ENCODE measurements around the gene KCNJ6.
"Not testable (repeated sequence)": the region's sequence is repeated elsewhere in the genome, so short reads cannot be mapped to it uniquely, and the experiment has no call there.

The KCNJ6 gene

DNA sequence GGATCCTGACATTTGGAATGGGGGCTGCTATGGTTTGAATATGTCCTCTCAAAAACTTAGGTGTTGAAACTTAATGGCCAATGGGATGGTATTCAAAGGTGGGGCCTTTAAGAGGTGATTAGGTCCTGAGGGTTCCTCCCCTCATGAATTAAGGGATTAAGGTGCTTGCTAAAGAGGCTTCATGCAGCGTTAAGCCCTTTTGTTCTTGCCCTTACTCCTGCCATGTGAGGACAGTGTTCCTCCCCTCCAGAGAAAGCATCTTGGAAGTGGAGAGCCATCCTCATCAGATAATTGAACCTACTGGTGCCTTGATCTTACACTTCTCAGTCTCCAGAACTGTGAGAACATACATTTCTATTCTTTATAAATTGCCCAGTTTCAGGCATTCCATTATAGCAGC, 146.6 kb downstream of the KCNJ6 start:
- no peak for DNase-seq (ENCODE audit: low read depth)

DNA sequence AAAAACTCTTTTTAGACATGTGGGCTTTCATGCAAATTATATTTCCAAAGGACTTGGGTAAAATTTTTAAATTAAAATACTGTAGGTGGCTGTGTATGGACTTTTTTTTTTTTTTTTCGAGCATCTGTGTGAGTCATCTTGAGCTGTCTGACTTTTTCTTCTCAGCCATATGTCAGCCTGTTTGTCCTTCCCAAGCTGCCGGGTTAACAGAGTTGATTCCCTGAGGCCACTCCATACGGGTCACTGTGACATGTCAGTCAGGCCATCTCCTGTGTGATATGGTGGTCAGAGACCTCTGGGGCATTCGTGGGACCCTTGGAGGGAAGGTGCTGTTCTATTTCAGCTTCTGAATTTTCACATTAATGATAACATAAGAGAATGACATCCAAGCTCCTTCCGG, 148.3 kb downstream of the KCNJ6 start:
- DNase-seq (ENCODE audit: low read depth) = no peak

DNA sequence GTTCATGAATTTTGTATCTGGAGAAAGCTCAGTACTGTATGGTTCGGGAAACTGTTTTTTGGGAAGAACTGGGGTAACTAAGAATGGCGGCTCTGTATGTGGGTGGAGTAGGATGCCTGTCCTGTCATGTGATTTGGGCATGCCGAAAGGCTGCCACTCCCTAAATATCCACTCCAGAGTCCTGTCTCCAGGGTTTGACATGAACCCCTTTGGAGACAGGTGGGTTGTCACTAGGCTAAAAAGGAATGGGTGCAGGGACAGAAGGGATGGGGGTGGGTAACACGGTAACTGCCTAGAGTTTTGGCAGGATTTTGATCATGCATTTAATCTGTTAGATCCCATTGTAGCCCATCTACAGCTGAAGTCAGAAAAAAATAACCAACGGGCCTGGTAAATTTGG, 150.1 kb downstream of the KCNJ6 start:
- DNase-seq (ENCODE audit: low read depth) = no peak

- no peak for DNase-seq (ENCODE audit: low read depth)
Observed at GRCh38 chr21:37765221-37765900, 150.9 kb downstream of the KCNJ6 start.

DNA sequence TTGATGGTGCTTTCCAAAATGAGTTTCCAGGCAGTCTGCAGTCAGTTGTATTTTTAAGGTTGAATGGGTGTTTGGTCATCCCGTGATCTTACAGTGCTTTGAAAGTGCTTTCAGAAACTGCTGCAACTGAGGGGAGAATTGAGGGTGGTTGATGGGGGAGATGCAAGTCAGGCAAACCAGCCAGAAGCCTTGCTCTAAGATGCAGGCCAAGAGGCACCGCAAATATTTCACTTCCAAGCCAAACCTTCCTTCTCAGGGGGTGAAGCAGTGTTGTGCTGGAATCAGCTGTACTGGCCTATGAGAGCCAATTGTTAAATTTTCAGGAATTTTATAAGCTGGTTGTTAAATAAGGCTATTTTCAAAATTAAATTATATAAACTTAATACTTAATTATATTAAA, 151.6 kb downstream of the KCNJ6 start:
- no peak for DNase-seq (ENCODE audit: low read depth)

GRCh38 chr21:37763298-37763697, 153.0 kb downstream of the KCNJ6 start:
- DNase-seq (ENCODE audit: low read depth) = no peak

GRCh38 chr21:37762606-37763005, 153.7 kb downstream of the KCNJ6 start:
- no peak for DNase-seq (ENCODE audit: low read depth)

DNA sequence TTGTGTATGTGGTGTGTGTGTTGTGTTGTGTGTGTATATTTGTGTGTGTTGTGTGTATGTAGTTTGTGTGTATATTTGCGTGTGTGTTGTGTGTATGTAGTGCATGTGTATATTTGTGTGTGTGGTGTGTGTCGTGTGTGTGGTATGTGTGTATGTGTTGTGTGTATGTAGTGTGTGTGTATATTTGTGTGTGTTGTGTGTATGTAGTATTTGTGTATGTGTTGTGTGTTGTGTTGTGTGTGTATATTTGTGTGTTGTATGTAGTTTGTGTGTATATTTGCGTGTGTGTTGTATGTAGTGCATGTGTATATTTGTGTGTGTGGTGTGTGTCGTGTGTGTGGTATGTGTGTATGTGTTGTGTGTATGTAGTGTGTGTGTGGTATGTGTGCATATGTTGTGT, 154.9 kb downstream of the KCNJ6 start:
- DNase-seq (ENCODE audit: low read depth) = not testable (repeated sequence)

DNA sequence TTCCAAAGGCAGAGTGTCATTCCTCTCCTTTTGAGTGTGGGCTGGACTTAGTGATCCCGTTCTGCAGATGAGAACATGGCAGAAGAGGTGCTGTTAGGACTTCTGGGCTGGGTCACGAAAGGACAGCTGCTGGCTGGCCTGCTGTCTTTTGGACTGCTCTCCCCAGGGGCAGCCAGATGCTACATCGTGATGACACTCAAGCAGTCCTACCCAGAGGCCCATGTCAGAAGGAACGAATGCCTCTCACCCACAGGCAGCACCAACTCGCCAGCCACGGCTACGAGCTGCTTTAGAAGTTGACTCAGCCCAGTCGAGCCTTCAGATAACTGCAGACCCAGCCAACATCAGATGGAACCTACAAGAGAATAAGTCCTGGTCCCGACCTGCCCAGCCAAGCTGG, 156.5 kb downstream of the KCNJ6 start:
- DNase-seq (ENCODE audit: low read depth) = no peak

DNA sequence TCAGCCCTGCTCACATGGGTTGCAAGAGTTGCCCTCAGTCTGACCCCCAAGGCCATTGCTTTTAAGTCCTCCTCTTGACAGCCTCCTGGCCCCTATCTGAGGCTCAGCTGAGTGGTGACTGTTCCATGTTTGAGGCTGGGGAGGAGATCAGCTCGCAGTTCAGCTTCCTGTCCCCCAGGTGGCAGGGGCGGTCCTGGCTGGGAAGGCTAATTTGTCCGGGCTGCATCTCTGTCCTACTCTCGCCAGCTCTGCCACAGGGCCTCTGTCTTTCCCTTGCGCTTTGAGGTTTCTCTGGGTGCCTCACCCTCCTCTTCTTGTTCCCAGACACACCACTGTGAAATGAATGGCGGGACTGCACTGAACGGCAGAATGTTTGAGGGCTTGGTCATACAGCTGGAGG, 157.3 kb downstream of the KCNJ6 start:
- no peak for DNase-seq (ENCODE audit: low read depth)

DNA sequence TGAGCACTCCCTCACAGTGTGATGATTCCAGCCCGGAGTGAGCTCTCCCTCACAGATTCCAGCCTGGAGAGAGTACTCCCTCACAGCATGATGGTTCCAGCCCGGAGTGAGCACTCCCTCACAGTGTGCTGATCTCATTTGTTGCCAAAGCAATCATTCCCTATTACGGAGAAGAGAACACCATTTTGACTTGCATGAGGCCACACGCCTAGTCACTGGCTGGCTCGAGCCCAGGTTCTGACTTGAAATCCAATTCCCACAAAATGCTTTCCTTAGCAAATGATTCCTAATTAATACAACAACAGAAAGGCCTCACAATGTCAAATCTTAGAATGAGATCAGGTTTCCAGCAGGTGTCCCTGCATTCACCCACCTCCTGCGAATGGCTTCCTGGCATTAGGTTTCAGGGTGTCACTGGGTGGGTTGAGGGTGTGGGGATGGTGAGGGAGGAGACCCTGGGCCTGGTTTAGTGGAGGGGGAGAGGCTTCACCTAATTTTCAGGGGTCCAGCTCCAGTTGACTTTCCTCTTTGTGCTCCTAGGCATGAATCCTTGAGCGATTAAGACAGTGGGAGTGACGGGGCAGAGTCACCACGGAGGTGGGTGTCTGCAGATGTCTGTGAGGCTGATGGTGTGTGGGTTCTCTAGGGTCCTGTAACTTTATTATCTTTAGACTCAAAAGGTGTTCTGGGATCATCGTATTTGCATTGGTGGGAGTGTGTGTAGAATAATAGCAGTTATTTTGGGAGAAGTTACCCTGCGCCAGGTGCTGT, 158.5 kb downstream of the KCNJ6 start:
- no peak for DNase-seq (ENCODE audit: low read depth)

GRCh38 chr21:37753122-37753599, 163.1 kb downstream of the KCNJ6 start:
- no peak for DNase-seq (ENCODE audit: low read depth)

DNA sequence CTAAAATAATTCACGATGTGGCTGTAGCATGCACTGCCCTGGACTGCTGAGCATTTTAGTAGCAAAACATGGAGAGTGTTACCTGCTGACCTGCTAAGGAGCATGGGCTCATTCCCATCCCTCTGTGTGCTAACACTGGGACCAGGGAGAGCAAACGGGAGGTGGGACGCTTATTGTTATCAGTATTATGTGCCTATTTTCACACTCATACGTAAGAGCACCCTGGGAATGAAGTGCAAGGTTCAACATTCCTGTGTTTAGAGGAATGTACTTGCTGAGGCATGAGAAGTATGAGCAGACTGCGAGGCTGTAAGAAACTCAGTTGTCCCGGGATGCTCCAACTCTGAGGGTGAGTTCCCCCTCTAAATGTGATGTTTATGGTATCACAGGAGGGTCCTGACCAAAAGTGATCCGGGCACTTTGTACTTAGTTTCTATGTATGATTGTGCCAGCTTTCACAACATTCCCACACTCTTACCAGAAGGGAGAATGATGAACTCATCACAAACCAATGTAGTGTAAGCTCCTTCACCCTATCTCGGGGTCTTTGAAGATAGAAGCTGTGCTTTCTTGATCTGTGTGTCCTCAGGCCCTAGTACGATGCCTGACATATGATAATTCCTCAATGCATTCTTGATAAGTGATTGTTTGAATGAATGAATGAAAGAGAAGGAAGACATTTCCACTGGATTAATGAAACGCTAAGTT, 164.8 kb downstream of the KCNJ6 start:
- no peak for DNase-seq (ENCODE audit: low read depth)

GRCh38 chr21:37749132-37749531, 167.1 kb downstream of the KCNJ6 start:
- no peak for DNase-seq (ENCODE audit: low read depth)

- DNase-seq (ENCODE audit: low read depth) = no peak
Observed at GRCh38 chr21:37748351-37748750, 167.9 kb downstream of the KCNJ6 start.

- no peak for DNase-seq (ENCODE audit: low read depth)
Observed at GRCh38 chr21:37746849-37747248, 169.4 kb downstream of the KCNJ6 start.

- no peak for DNase-seq (ENCODE audit: low read depth)
Observed at GRCh38 chr21:37744551-37744950, 171.7 kb downstream of the KCNJ6 start.

DNA sequence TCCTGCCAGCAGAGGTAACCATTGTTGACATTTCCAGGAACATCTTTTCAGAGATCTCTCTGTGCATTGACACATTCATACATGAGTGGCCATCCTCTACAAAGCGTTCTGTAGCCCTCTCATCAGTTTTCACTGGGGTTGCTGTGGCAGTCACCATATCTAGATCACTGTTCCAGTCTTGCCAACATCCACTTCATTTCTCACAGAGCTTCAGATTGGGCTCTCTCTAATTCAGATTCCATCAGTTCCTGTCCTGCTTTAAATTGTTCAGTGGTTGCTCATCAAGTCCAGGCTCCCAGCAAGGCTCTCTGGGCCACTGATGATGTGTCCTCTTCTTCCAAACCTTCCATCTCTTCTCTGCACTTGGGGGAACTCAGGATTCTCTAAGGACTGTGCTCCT, 173.7 kb downstream of the KCNJ6 start:
- no peak for DNase-seq (ENCODE audit: low read depth)

- DNase-seq (ENCODE audit: low read depth) = no peak
Observed at GRCh38 chr21:37742115-37742514, 174.1 kb downstream of the KCNJ6 start.

DNA sequence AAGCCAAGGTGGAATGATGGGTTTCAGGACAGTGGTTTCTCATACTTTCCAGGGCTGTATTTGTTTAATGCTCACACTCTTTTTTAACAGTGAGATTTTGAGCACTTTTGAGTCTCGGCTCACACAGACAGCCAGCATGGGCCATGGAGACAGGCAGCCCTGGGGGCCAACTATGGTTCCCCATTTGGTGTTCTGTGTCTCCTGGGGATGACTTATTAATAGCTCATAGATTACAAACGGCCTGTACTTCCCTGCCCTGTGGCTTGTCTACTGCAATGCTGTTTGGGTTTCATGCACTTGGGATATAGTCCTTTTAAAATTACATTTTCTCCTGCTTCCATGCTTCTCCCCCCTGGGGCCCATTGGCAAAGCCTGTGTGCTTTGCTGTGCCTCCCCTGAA, 178.3 kb downstream of the KCNJ6 start:
- DNase-seq (ENCODE audit: low read depth) = no peak

GRCh38 chr21:37737507-37737906, 178.8 kb downstream of the KCNJ6 start:
- DNase-seq (ENCODE audit: low read depth) = no peak

- no peak for DNase-seq (ENCODE audit: low read depth)
Observed at GRCh38 chr21:37734846-37735245, 181.4 kb downstream of the KCNJ6 start.

DNA sequence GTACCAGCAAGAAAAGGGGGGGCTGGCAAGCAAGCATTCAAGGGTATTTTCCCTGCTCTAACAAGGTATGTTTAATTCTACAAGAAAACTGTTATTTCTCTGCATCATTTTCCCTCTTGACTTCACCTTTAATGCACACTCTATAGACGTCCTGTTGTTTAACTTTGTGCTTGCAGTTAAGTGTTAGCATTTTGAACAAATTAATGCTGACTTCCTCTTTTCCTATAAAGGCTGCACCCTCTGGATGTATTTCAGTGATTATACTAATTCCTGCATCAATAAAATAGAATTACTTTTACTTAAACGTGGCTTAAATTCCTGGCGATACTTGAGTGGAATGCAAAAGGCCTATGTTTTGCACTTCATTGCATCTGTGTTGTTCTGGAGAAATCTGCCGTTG, 183.3 kb downstream of the KCNJ6 start:
- DNase-seq (ENCODE audit: low read depth) = no peak
